ENCODE results near the gene ERFL.

The ERFL gene

DNA sequence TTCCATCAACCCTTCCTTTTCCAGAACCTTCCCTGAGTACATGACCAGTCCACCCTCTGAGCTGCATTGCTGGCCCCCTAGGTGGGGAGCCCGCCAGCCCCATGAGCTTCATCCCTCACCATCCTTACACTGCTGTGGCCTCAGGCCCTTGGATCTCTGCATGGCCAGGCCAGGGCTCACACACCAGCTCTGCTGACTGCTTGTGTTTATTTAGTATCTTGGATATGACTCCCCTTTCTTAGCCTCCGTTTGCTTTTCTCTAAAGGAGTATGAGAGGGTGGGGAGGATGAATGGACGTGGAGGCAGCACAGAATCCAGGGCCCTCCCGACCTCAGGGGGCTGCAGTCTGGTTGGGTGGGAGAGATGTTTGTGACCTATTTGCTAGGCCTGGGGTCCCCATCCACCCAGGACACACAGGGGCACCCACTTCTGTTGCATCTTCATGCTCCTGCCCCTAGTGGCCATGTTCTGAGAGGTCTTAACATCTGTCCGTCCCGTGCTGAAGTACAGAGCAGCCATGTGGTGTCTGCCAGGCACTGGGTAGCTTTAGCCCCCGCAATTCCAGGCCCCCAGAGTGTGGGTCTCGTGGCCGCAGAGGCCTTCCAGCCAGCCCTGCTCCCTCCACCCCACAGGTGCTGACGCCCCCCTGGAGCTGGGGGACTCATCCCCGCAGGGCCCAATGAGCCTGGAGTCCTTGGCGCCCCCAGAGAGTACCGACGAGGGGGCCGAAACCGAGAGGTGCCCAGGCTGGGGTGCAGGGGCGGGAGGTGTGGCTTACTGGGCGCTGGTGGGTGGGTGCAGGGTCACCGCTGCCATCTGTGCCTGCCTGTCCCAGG is 32.3 kb downstream of the ERFL start:
- DNase-seq, result no peak

DNA sequence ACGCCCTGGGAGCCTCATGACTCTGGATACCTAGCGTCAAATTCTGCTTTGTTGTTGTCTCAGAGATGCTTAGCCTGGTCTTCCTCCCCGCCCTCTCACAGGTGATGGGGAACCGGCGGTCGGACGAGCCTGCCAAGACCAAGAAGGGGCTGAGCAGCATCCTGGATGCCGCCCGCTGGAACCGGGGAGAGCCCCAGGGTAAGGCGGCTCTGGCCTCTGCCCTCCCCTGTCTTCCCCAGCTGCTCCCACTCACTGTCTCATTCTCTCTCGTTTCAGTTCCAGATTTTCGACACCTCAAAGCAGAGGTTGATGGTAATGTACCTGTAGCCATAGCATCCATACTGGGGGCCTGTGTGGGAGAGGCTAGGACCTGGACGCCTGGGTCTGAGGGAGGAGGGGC is 33.9 kb downstream of the ERFL start:
- DNase-seq, result no peak

DNA sequence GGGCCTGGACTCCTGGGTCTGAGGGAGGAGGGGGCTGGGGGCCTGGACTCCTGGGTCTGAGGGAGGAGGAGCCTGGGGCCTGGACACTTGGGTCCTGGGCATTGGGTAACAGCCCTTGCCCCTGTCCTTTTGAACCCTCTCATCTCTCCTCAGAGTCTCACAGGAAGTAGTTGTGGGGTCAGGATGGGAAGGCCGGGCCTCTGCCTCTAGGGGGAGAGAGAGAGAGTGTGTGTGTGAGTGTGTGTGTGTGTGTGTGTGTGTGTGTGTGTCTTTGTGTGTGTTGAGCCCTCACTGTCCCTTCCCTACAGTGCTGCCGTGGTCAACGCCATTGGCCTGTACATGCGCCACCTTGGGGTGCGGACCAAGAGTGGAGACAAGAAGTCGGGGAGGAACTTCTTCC is 34.4 kb downstream of the ERFL start:
- DNase-seq, result no peak

DNA sequence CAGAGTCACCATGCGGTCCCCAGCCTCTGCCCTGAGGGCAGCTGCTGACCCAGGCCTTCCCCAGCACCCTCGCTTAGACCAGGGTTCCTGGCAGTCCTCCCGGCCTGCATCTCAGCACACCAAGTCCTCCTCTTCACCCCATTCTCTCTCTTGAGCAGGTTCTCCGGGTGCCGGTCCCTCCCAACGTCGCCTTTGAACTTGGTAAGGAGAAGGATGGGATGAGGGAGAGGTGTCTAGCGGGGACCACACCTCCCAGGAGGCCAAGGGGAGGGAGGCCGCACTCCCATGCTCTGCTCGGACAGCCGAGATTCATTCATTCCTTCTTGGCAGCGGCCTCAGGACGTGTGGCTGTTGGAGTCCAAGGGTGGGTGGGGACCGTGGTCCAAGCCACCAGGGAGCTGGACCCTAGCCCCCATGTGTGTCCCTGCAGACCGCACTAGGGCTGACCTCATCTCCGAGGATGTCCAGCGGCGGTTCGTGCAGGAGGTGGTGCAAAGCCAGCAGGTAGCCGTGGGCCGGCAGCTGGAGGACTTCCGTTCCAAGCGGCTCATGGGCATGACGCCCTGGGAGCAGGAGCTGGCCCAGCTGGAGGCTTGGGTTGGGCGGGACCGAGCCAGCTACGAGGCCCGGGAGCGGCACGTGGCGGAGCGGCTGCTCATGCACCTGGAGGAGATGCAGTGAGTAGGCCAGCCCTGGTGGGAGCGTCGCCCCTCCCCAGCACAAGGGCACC is 35.9 kb downstream of the ERFL start:
- DNase-seq, result no peak

GRCh38 chr19:41890936-41891335 is 37.3 kb downstream of the ERFL start:
- no peak for DNase-seq

DNA sequence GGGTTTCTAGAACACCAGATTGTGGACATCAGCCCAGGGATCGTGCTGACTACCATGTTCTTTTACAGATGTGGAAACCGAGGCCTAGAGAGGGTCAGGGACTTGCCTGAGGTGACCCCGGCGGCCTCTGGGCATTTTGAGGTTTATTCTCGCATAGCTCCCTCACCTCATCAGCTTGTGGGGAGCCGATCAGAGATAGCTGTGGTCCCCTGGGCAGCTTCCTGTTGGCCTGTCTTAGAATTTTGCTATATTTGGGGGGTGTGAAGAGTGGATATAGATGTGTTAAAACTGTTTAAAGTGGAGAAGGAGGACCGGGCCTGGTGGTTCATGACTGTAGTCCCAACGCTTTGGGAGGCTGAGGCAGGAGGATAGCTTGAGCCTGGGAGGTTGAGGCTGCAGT is 38.4 kb downstream of the ERFL start:
- no peak for DNase-seq

DNA sequence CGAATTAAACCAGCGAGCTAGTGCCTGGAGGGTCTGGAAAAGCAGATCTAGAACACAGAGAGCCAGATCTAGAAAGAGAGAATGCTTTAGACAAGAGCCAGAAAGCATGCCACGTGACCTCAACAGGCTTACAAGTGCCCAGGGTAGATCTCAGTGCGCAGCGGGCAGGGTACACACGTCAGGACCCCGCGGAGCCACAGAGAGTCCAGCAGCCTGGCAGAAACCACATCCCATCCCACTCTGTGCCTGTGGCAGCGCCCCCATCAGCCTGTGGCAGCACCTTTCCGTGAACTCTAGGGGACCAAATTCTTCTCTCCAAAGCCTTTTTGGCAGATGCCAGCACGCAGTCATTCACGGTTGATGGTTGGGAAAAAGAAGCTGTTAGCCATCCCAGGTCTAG is 39.3 kb downstream of the ERFL start:
- no peak for DNase-seq

DNA sequence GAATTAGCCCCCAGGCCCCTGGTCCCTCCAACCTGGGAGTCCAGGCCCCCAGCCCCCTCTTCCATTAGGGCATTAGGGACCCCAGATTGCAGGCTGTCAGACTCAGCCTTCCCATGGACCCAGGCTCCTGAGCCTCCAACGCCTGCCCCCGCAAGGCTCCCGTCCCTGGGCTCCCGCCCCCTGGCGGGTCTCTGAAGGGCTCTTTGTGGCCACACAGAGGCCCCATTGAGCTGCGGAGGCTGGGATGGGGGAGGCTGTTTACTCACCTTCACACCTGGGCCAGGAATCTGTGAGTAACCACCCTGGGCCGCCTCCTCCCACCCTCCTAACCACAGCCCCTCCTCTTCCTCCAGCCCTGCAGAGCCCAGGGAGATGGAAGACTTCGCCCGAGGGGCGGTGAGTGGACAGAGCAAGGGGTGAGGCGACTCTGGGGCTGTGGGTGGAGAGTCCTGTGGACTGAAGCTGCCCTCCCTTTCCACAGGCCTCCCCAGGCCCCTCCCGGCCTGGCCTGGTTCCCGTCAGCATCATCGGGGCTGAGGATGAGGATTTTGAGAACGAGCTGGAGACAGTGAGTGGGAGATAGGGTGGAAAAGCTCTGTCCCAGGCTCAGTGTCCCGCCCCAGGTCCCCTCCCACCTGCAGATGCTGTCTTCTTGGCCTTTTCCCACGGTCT is 40.4 kb downstream of the ERFL start:
- DNase-seq, result no peak

DNA sequence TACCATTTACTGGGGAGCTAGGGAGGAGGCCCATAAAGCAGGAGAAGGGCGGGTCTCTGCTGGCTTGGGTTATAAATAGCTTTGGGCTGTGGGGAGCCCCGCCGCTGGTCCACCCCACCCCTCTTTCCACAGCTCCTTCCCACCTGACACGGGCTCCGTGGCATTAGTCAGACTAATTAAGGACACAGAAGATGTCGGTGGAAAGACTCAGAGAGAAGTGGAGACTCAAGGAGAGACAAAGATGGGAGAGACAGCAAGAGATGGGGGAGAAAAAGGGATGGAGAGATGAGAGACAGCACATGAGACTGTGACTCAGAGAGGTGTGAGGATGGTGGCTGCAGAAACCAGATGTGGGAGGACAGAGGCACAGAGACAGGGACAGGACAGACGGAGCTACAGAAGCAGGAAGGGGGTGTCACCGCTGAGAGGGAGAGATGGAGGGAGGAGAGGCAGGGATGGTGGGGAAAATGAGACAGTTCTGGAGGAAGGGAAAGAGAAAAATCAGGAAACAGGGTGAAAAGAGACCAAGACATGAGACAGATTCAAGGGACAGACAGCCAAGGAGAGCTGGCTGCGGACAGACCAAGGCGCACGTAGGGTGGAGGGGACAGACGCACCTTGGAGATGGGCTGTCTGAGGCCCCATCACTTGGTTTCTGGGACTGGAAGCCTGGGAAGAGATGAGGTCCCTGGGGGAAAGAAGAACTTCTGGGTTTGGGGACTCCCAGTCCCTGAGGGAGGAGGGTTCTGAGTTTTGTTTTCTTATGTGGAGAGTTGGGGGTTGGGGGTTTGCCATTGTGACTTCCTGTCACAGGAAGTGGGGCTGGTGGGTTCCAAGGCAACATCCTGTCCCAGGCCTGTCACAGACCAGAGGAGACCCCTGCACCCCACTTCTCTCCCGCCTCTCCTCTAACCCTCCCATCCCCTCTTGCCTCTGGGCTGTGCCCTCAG is 41.2 kb downstream of the ERFL start:
- DNase-seq, result no peak

DNA sequence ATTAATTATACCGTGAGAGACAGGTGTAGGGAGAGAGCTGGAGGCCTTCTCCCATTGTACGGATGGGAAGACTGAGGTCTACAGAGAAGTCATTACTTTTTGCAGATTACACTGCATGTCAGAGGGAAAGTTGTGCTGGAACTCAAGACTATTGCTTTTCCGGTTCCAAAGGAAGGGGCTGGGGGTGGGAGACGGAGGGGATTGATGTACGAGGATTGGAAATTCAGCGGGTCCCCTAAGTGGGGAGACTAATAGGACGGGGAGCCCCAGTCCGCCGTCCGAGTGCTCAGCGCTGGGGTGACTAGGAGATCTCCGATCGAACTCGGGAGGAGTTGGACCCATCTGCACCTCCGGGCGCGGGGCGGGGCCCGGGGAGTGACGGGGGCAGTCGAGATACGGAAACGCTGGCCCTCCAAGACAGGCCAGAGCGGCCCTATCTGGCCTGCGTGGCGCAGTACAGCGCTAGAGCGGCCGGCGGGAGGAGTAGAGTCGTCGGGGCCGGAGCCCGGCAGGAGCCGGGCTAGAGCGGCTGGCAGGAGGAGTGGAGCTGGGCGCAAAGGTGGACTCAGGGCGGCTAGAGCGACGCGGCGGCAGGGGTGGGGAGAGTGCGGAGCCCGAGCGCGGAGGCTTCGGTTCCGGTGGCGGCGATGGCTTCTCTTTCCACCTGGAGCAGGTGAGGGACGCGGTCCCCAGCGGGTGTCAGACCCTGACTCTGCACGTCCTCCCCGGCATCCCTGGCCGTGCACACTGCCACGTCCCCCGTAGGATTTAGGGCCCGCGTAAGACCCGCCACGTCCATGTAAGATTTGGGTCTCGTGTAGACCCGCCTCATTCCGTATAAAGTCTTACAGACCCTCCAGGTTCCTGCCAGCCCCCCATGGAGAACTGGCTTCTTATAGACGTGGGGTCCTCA is 44.2 kb downstream of the ERFL start:
- DNase-seq, result peak; percentile 86 to 94

- DNase-seq, result no peak
These were observed 44.8 kb downstream of the ERFL start for GRCh38 chr19:41883463-41883820.

DNA sequence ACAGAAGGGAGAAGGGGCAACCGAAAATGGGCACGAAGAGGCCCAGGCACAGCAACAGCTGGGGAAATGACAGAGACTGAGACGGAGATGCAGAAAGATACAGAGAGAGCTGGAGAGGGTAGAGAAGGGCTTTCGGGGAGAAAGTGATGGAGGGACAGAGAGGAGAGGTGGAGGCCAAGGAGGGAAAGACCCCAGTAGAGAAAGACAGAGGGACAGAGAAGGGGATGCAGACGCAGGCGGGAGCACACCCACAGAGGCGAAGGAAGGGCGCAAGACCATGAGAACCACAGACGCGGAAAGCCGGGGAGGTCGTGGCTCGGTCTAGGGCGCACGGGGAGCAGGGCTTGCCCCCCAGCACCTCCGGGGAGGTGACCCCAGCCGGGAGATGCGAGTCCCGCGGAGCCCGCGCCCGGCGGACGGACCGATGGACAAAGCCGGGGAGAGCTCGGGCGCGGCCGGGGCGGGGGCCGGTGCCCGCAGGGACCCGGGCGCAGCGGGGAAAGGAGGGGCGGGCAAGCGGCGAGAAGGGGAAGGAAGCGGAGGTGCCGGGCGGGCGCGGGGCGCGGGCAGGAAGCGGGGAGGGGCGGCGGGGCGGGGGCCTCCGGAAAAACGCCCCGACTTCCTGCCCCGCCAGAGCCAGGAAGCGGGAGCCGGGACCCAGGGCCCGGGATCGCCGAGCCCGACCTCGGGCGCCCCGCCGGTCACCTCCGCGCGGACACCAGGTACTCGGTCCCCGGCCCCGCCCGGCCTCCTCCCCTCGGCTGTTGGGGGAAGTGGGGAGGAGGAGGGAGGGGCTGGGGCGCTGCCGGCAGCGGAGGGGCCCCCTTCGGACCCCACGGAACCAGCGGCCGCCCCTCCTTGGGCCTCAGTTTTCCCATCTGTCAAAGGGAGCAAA is 45.4 kb downstream of the ERFL start, which contains the start of gene ARHGEF1:
Gene ARHGEF1, plus strand, starts transcription at position 617 of the 895 bp plus-strand sequence. CDS start 4,899 bp downstream, outside the sequence.
- no peak for DNase-seq

- DNase-seq, result no peak
These were observed 47.9 kb downstream of the ERFL start for GRCh38 chr19:41880329-41880708.

GRCh38 chr19:41879670-41880328 is 48.5 kb downstream of the ERFL start:
- DNase-seq, result no peak

DNA sequence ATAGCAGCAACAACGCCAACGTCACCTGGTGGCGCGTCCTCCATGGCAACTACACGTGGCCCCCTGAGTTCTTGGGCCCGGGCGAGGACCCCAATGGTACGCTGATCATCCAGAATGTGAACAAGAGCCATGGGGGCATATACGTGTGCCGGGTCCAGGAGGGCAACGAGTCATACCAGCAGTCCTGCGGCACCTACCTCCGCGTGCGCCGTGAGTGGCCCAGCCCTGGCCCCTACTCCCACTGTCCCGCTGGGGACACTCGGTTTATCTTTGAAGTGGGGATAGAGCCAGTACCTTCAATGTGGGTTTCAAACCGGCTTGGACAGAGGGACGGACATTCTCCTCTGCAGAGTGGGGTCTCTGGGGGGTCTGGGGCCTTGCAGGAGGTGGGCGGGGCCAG is 49.2 kb downstream of the ERFL start:
- no peak for DNase-seq

GRCh38 chr19:41877916-41878905 is 50.0 kb downstream of the ERFL start:
- no peak for DNase-seq

GRCh38 chr19:41876847-41877832 is 51.1 kb downstream of the ERFL start, which contains the start of gene CD79A:
TSS of gene CD79A (plus strand) at chr19:41877279. CDS start at chr19:41877305, 26 bp downstream.
- no peak for DNase-seq

Measured in cerebellar nuclear complex (tissue), 1 donor.